Right atrium auricular region (tissue), 2 donors: ENCODE data around the gene FUBP3. TPM values are rescaled to one million over a fixed set of nuclear protein-coding genes. Genes with fewer than 3 reads are reported as not detected.
"Not testable (repeated sequence)": the region's sequence is repeated elsewhere in the genome, so short reads cannot be mapped to it uniquely, and the experiment has no call there.

Source experiments
- DNase-seq: peaks from one replicate; pipeline ENCODE4 v3.0.0-alpha.2; 2019; ENCODE audit warnings: low spot score
- H3K27ac ChIP-seq, 2 donors: fragments of 200-600 bp; sonication (generic); 1 replicate in 1 of 2; 2 replicates in 1 of 2; pipeline ENCODE4 v1.5.1; 2016 to 2019
- H3K27me3 ChIP-seq, 2 donors: fragments of 200-600 bp; sonication (generic); one replicate each; pipeline versions ENCODE4 v1.5.1 to v1.6.0; 2017 to 2019
- H3K36me3 ChIP-seq: fragments of 200-600 bp; sonication (generic); one replicate; pipeline ENCODE4 v1.5.1; 2016
- H3K4me1 ChIP-seq, 2 donors: fragments of 200-600 bp; sonication (generic); one replicate each; pipeline versions ENCODE4 v1.5.1 to v1.6.0; 2017 to 2019
- H3K4me3 ChIP-seq, 2 donors: fragments of 200-600 bp; sonication (generic); 1 replicate in 1 of 2; 2 replicates in 1 of 2; pipeline ENCODE4 v1.5.1; 2017 to 2019; ENCODE audit warnings: mild to moderate bottlenecking in 1 of 2, moderate library complexity in 1 of 2
- H3K9me3 ChIP-seq, 2 donors: fragments of 200-600 bp; sonication (generic); one replicate each; pipeline ENCODE4 v1.5.1; 2019
- CTCF ChIP-seq, 2 donors: fragments of 200-600 bp; sonication (generic); IDR thresholded peaks; one replicate each; pipeline ENCODE4 v1.5.1; 2019; ENCODE audit warnings: antibody characterized with exemption in 2 of 2
- total RNA-seq, 2 donors: library from RNA; depleted of rRNA; stranded (reverse); fragments of >200 nt; gene quantifications; one replicate each; pipeline ENCODE4 v1.1.0, GENCODE V29; 2016

FUBP3 gene
- total RNA-seq, 2 donors from 2014 or later: 21.1 to 24.8 TPM

DNA sequence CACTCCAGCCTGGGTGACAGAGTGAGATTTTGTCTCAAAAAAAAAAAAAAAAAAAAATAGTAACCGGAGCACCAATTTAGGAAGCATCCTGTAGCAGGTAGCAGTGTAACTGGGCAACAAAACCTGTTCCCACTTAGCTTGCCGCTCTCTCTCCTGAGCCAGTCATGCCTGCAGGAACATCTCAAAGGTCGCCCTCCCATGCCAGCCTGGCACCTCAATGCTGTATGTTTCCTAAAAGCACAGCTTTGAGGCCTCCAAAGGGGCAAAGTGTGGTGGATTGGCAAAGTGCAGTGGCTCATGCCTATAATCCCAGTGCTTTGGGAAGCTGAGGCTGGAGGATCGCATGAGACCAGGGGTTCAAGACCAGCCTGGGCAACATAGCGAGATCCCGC is 22.3 kb upstream of the FUBP3 start:
- no peak overlapping the region for H3K27ac ChIP-seq
- H3K27me3 ChIP-seq: no peaks in the 10 kb centered on the region

GRCh38 chr9:130561056-130561455 is 18.3 kb upstream of the FUBP3 start:
- TF ChIP-seq CTCF (IDR thresholded peaks at IDR 0.05): no peak
- Histone ChIP-seq H3K9me3 (no peaks in the 10 kb centered on the region), H3K36me3 (no peaks in the 10 kb centered on the region), H3K4me3 (no peak overlapping the region), H3K27me3 (no peaks in the 10 kb centered on the region), H3K4me1 (no peaks in the 10 kb centered on the region), H3K27ac (no peak overlapping the region)
- no peak for DNase-seq

More for the DNA sequence above, 22.3 kb upstream of the FUBP3 start:
- Histone ChIP-seq H3K4me3 (no peak overlapping the region), H3K36me3 (no peaks in the 10 kb centered on the region), H3K9me3 (no peaks in the 10 kb centered on the region), H3K4me1 (no peaks in the 10 kb centered on the region)
- no peak for DNase-seq
- no peak for TF ChIP-seq CTCF (IDR thresholded peaks at IDR 0.05)

DNA sequence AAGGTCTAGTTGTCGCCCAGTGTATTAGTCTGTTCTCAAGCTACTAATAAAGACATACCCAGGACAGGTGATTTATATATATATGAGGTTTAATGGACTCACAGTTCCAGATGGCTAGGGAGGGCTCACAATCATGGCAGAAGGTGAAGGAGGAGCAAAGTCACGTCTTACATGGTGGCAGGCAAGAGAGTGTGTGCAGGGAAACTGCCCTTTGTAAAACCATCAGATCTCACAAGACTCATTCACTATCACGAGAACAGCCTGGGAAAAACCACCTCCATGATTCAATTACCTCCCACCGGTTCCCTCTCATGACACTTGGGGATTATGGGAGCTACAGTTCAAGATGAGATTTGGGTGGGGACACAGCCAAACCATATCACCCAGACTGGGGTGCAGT is 16.9 kb upstream of the FUBP3 start:
- H3K4me1 ChIP-seq, H3K9me3 ChIP-seq, H3K27ac ChIP-seq, DNase-seq, H3K36me3 ChIP-seq, H3K27me3 ChIP-seq, H3K4me3 ChIP-seq: not testable (repeated sequence)

DNA sequence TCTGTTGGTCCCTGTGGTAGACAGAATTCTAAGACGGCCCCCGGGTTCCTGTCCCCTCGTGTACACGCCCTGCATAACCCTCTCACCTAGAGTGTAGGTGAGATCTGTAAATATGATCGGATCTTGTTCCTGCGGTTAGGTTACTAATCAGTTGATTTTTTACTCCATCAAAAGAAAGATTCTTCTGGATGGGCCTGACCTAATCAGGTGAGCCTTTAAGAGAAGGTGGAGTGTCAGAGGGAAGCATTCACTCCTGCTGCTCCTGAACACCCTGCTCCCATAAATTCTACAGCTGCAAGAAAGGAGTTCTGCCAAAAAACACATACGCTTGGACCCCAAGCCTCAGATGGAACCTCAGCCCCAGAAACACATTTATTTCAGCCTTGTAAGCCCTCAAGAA is 15.6 kb upstream of the FUBP3 start:
- Histone ChIP-seq H3K27ac (no peak overlapping the region), H3K4me1 (no peaks in the 10 kb centered on the region), H3K4me3 (no peak overlapping the region), H3K9me3 (no peaks in the 10 kb centered on the region), H3K36me3 (no peaks in the 10 kb centered on the region), H3K27me3 (no peaks in the 10 kb centered on the region)
- TF ChIP-seq CTCF (IDR thresholded peaks at IDR 0.05): no peak
- DNase-seq: no peak

DNA sequence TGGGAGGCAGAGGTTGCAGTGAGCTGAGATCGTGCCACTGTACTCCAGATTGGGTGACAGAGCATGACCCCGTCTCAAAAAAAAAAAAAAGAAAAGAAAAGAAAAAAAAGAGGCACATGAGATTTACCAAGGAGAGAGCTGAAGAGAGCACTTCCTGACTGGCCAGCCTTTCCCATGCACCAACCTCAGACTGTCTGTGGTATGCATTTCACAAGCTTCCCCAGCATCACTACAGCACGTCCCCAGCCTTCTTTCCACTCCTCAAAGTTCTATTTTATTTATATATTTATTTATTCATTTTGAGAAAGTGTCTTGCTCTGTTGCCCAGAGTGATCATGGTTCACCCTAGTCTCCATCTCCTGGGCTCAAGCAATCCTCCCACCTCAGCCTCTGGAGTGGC is 13.6 kb upstream of the FUBP3 start:
- DNase-seq: no peak
- Histone ChIP-seq H3K36me3 (no peaks in the 10 kb centered on the region), H3K27ac (no peak overlapping the region), H3K27me3 (no peaks in the 10 kb centered on the region), H3K9me3 (no peaks in the 10 kb centered on the region), H3K4me3 (no peak overlapping the region), H3K4me1 (no peaks in the 10 kb centered on the region)
- TF ChIP-seq CTCF (IDR thresholded peaks at IDR 0.05): no peak

- Histone ChIP-seq H3K9me3 (no peaks in the 10 kb centered on the region), H3K27me3 (no peaks in the 10 kb centered on the region), H3K4me1 (no peaks in the 10 kb centered on the region), H3K4me3 (no peak overlapping the region), H3K36me3 (no peaks in the 10 kb centered on the region), H3K27ac (no peak overlapping the region)
- TF ChIP-seq CTCF (IDR thresholded peaks at IDR 0.05): no peak
- DNase-seq: no peak
These were observed 9.2 kb upstream of the FUBP3 start for GRCh38 chr9:130570208-130570607.
